Fibroblast of lung (primary cell): ENCODE measurements around the gene ZNF516. TPM values are rescaled to one million over a fixed set of nuclear protein-coding genes. Genes with fewer than 3 reads are reported as not detected.
A peak's percentile ranks its signal among the peaks of the same experiment; 100 is the strongest.

Experiments
- DNase-seq, 2 donors: peaks; one replicate each; pipeline versions ENCODE4 v3.0.0 to v3.0.0-alpha.2; 2010; ENCODE audit warnings: low read depth in 2 of 2
- H2AFZ ChIP-seq: 2 replicates; pipeline ENCODE4 v1.5.1; 2012; ENCODE audit warnings: low read length, control low read depth, inconsistent platforms
- H3K27ac ChIP-seq: 2 replicates; pipeline ENCODE4 v1.5.1; 2011; ENCODE audit warnings: low read length, control low read depth; ENCODE audit not compliant: insufficient read depth
- H3K27me3 ChIP-seq: 2 replicates; pipeline ENCODE4 v1.5.1; 2011; ENCODE audit warnings: mild to moderate bottlenecking, low read length; ENCODE audit not compliant: control insufficient read depth, insufficient read depth
- H3K36me3 ChIP-seq: 2 replicates; pipeline ENCODE4 v1.5.1; 2011; ENCODE audit warnings: low read length; ENCODE audit not compliant: control insufficient read depth, insufficient read depth
- H3K4me1 ChIP-seq: 2 replicates; pipeline ENCODE4 v1.5.1; 2011; ENCODE audit warnings: low read length; ENCODE audit not compliant: control insufficient read depth, insufficient read depth; ENCODE audit errors: extremely low read depth
- H3K4me2 ChIP-seq: 2 replicates; pipeline ENCODE4 v1.5.1; 2011; ENCODE audit warnings: low read length, control low read depth; ENCODE audit not compliant: insufficient read depth; ENCODE audit errors: extremely low read depth
- H3K4me3 ChIP-seq, 4 experiments: fragments of 200-600 bp in 1 of 4; sonication (generic) in 1 of 4; replicated peaks in 1 of 4; 2 replicates each; pipeline ENCODE4 v1.5.1; 2011 to 2016; ENCODE audit warnings: low read length in 4 of 4, low read depth in 3 of 4, mild to moderate bottlenecking in 3 of 4, control low read depth in 2 of 4, inconsistent platforms in 1 of 4, mixed read lengths in 1 of 4; ENCODE audit not compliant: insufficient read depth in 1 of 4; ENCODE audit errors: control extremely low read depth in 1 of 4
- H3K79me2 ChIP-seq: 2 replicates; pipeline ENCODE4 v1.5.1; 2012; ENCODE audit warnings: mild to moderate bottlenecking, low read length, inconsistent platforms; ENCODE audit not compliant: control insufficient read depth, insufficient read depth
- H3K9ac ChIP-seq: 2 replicates; pipeline ENCODE4 v1.5.1; 2011; ENCODE audit warnings: mild to moderate bottlenecking, low read length, control low read depth; ENCODE audit not compliant: insufficient read depth
- H3K9me3 ChIP-seq: 2 replicates; pipeline ENCODE4 v1.5.1; 2012; ENCODE audit warnings: low read depth, low read length; ENCODE audit not compliant: control insufficient read depth, insufficient read depth
- H4K20me1 ChIP-seq: 2 replicates; pipeline ENCODE4 v1.5.1; 2011; ENCODE audit warnings: low read length; ENCODE audit not compliant: control insufficient read depth, insufficient read depth; ENCODE audit errors: extremely low read depth
- EZH2 ChIP-seq: IDR thresholded peaks from 2 replicates; pipeline ENCODE4 v1.5.1; 2012; ENCODE audit warnings: low read length, control low read depth, mild to moderate bottlenecking; ENCODE audit errors: missing control alignments
- polyA plus RNA-seq, 2 donors: library from polyadenylated mRNA; depleted of rRNA in 1 of 2; stranded (reverse) in 1 of 2; unstranded in 1 of 2; fragments of >200 nt; gene quantifications; 2 replicates each; pipeline ENCODE4 v1.2.1, GENCODE V29; 2011 to 2012; ENCODE audit warnings: missing spikeins in 1 of 2
- total RNA-seq: library from RNA; depleted of rRNA; stranded (reverse); fragments of >200 nt; gene quantifications from 2 replicates; pipeline ENCODE4 v1.2.1, GENCODE V29; 2014
- TF ChIP-seq, protein P1 (sequence below), 2 donors: IDR thresholded peaks in 1 of 2; conservative IDR thresholded peaks in 1 of 2; 1 replicate in 1 of 2; 2 replicates in 1 of 2; pipeline ENCODE4 v1.5.1; 2011 to 2012; ENCODE audit warnings: low read length in 2 of 2, control low read depth in 1 of 2, inconsistent platforms in 1 of 2, low read depth in 1 of 2, mild to moderate bottlenecking in 1 of 2

ZNF516 gene
- total and polyA plus RNA-seq, 2 donors (not counting 1 experiment from before 2014, with no cell fraction given): 7.9 to 32.7 TPM

DNA sequence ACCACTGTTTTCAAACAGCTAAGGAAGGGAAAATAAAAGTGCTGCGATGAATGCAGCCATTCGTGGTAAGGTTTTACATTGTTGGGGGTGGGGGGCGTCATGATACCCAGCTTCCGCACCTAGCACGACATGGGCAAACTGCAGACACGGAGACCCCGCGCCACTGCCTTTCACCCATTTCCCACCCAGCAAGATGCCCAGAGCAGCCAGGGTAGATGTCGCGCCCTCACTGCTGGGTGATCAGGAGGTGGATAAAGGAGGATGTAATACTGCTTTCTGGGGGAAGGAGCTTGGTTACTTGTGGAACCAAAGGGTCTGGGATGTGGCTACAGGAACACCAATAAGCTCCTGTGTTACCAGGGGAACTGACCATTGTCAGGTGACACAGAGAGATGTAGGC, 138.4 kb downstream of the ZNF516 start:
- no peak overlapping the region for H3K9ac ChIP-seq
- no peaks in the 10 kb centered on the region for H4K20me1 ChIP-seq
- no peaks in the 10 kb centered on the region for H3K27me3 ChIP-seq
- no peaks in the 10 kb centered on the region for H3K36me3 ChIP-seq
- H3K9me3 ChIP-seq: no peaks in the 10 kb centered on the region
- H3K4me1 ChIP-seq: peaks cover 5% of the 10 kb centered on the region
- DNase-seq: no peak
- no peaks in the 10 kb centered on the region for H3K79me2 ChIP-seq
- no peak overlapping the region for H3K4me2 ChIP-seq
- no peak overlapping the region for H2AFZ ChIP-seq
- H3K4me3 ChIP-seq: no peak overlapping the region
- H3K27ac ChIP-seq: no peak overlapping the region
- no peak for TF ChIP-seq EZH2
- TF ChIP-seq, protein P1, sequence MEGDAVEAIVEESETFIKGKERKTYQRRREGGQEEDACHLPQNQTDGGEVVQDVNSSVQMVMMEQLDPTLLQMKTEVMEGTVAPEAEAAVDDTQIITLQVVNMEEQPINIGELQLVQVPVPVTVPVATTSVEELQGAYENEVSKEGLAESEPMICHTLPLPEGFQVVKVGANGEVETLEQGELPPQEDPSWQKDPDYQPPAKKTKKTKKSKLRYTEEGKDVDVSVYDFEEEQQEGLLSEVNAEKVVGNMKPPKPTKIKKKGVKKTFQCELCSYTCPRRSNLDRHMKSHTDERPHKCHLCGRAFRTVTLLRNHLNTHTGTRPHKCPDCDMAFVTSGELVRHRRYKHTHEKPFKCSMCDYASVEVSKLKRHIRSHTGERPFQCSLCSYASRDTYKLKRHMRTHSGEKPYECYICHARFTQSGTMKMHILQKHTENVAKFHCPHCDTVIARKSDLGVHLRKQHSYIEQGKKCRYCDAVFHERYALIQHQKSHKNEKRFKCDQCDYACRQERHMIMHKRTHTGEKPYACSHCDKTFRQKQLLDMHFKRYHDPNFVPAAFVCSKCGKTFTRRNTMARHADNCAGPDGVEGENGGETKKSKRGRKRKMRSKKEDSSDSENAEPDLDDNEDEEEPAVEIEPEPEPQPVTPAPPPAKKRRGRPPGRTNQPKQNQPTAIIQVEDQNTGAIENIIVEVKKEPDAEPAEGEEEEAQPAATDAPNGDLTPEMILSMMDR (conservative IDR thresholded peaks at IDR 0.05 in 1 of 2, IDR thresholded peaks at IDR 0.05 in 1 of 2; ENCODE audit: low read depth in 1 of 2, low read length in 2 of 2): no peak

DNA sequence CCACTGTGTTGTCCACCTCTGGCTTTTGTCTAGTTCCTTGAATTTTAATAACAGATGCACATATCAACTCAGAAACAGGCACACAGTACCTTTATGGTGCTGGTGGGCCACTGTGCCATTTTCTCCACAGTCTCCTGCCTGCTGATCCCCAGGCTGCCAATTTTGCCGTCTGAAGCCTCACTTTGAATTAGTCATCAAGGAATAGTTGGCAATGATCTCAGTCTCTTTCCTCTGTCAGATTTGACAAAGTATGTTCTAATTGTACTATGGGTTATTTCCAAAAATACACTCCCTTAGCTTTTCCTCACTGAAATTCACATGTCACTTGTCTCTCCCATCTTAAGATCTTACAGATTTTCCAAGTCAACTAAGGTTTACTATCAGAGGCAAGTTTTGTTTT, 140.7 kb downstream of the ZNF516 start:
- Histone ChIP-seq H3K4me2 (no peak overlapping the region), H3K9me3 (no peaks in the 10 kb centered on the region), H2AFZ (no peak overlapping the region), H3K4me1 (peaks cover 5% of the 10 kb centered on the region), H3K27ac (no peak overlapping the region), H3K27me3 (no peaks in the 10 kb centered on the region), H3K4me3 (no peak overlapping the region), H4K20me1 (no peaks in the 10 kb centered on the region), H3K36me3 (no peaks in the 10 kb centered on the region), H3K9ac (no peak overlapping the region), H3K79me2 (no peaks in the 10 kb centered on the region)
- TF ChIP-seq, protein P1 (conservative IDR thresholded peaks at IDR 0.05 in 1 of 2, IDR thresholded peaks at IDR 0.05 in 1 of 2; ENCODE audit: low read depth in 1 of 2, low read length in 2 of 2): no peak
- TF ChIP-seq EZH2: no peak
- peak; percentile 75 to 81 for DNase-seq

- no peak for DNase-seq
- Histone ChIP-seq H3K4me2 (no peak overlapping the region), H2AFZ (no peak overlapping the region), H3K4me3 (no peak overlapping the region), H3K27ac (no peak overlapping the region), H4K20me1 (no peaks in the 10 kb centered on the region), H3K9ac (no peak overlapping the region), H3K27me3 (no peaks in the 10 kb centered on the region), H3K79me2 (no peaks in the 10 kb centered on the region), H3K36me3 (no peaks in the 10 kb centered on the region), H3K9me3 (no peaks in the 10 kb centered on the region), H3K4me1 (peaks cover 4% of the 10 kb centered on the region)
- TF ChIP-seq, protein P1 (conservative IDR thresholded peaks at IDR 0.05 in 1 of 2, IDR thresholded peaks at IDR 0.05 in 1 of 2; ENCODE audit: low read depth in 1 of 2, low read length in 2 of 2): no peak
- no peak for TF ChIP-seq EZH2
Measured at GRCh38 chr18:76353500-76353899, 141.5 kb downstream of the ZNF516 start.
